Gastroesophageal sphincter (tissue), 4 donors: ENCODE results near the gene ARAP1. TPM values are rescaled to one million over a fixed set of nuclear protein-coding genes. Genes with fewer than 3 reads are reported as not detected.

Experiments
- ATAC-seq: fragments of 150-250 bp; one replicate; pipeline ENCODE4 v1.9.1; 2016; ENCODE audit warnings: mild to moderate bottlenecking, moderate library complexity
- H3K27ac ChIP-seq, 4 donors: fragments of 200-600 bp; sonication (generic) in 3 of 4; 1 replicate in 3 of 4; 2 replicates in 1 of 4; pipeline ENCODE4 v1.5.1; 2016 to 2019
- H3K27me3 ChIP-seq: fragments of 200-600 bp; sonication (generic); one replicate; pipeline ENCODE4 v1.5.1; 2019
- H3K36me3 ChIP-seq, 2 donors: fragments of 200-600 bp; sonication (generic); one replicate each; pipeline ENCODE4 v1.5.1; 2019; ENCODE audit warnings: control low read depth in 1 of 2
- H3K4me1 ChIP-seq, 3 donors: fragments of 200-600 bp; sonication (generic); 1 replicate in 2 of 3; 2 replicates in 1 of 3; pipeline ENCODE4 v1.5.1; 2016 to 2019; ENCODE audit warnings: control low read depth in 2 of 3
- H3K4me3 ChIP-seq, 2 donors: fragments of 200-600 bp; sonication (generic); one replicate each; pipeline ENCODE4 v1.5.1; 2019; ENCODE audit warnings: mild to moderate bottlenecking in 1 of 2, moderate library complexity in 1 of 2
- H3K9me3 ChIP-seq, 3 donors: fragments of 200-600 bp; sonication (generic); one replicate each; pipeline ENCODE4 v1.5.1; 2017 to 2019; ENCODE audit warnings: control low read depth in 2 of 3
- CTCF ChIP-seq, 4 experiments: fragments of 200-600 bp in 2 of 4; fragments of 450-650 bp in 2 of 4; sonication (generic) in 1 of 4; IDR thresholded peaks; one replicate each; pipeline ENCODE4 v1.5.1; 2017 to 2019; ENCODE audit warnings: antibody characterized with exemption in 4 of 4, mild to moderate bottlenecking in 2 of 4, moderate library complexity in 2 of 4
- EP300 ChIP-seq: sonication (generic); formaldehyde crosslinking; IDR thresholded peaks from one replicate; pipeline ENCODE4 v1.6.1; 2017; ENCODE audit warnings: antibody characterized with exemption, mild to moderate bottlenecking
- POLR2A ChIP-seq, 2 donors: fragments of 450-650 bp; IDR thresholded peaks; one replicate each; pipeline ENCODE4 v1.6.1; 2017; ENCODE audit warnings: antibody characterized with exemption in 2 of 2, mild to moderate bottlenecking in 2 of 2, moderate library complexity in 1 of 2
- POLR2AphosphoS5 ChIP-seq: sonication (generic); formaldehyde crosslinking; IDR thresholded peaks from one replicate; pipeline ENCODE4 v1.6.1; 2017; ENCODE audit warnings: antibody characterized with exemption
- WGBS, 2 donors: methylation state at CpG; one replicate each; pipeline ENCODE4 v1.1.5; 2018; ENCODE audit warnings: low coverage in 1 of 2; 5-methylcytosine and 5-hydroxymethylcytosine counted together
- total RNA-seq, 4 donors: library from RNA; depleted of rRNA; stranded (reverse); fragments of >200 nt; gene quantifications; one replicate each; pipeline ENCODE4 v1.1.0, GENCODE V29; 2016

The ARAP1 gene
- total RNA-seq, 4 donors from 2014 or later, result 72.4 to 125 (median 95.1) TPM

DNA sequence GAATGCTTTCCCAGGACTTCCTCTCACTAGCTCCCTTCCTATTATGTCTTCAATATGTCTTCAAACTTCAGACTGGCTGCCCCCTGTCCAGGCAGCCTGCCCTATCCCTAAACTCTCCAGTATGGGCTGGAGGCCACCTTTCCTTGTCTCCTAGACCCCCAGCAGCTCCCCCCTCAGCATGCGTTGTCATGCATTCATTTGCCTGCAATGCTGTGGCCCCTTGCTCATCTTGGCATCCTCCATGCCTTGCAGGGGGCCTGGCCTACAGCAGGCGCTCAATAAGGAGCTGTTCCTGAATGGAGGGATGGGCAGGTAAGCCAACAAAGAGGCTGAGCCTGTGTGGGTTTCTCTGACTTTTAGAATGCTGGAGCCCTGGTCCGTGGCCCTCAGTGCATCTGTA, 16.4 kb upstream of the ARAP1 start:
- peaks cover 0 to 15% (median 2%) of the 10 kb centered on the region in 3 donors for H3K4me1 ChIP-seq
- no peak overlapping the region for H3K4me3 ChIP-seq
- H3K9me3 ChIP-seq, result no peaks in the 10 kb centered on the region
- 100% methylated on average over 1 of the region's 3 CpGs; no CpG with 5 or more reads in 1 of the 2 donors for WGBS, 2 donors
- TF ChIP-seq POLR2A (IDR thresholded peaks at IDR 0.05) (no peak), POLR2AphosphoS5 (no peak), EP300 (no peak)
- no peak overlapping the region for H3K27ac ChIP-seq
- ATAC-seq, result no peak
- peaks cover 0 to 4% of the 10 kb centered on the region in 2 donors for H3K36me3 ChIP-seq
- H3K27me3 ChIP-seq, result no peaks in the 10 kb centered on the region

DNA sequence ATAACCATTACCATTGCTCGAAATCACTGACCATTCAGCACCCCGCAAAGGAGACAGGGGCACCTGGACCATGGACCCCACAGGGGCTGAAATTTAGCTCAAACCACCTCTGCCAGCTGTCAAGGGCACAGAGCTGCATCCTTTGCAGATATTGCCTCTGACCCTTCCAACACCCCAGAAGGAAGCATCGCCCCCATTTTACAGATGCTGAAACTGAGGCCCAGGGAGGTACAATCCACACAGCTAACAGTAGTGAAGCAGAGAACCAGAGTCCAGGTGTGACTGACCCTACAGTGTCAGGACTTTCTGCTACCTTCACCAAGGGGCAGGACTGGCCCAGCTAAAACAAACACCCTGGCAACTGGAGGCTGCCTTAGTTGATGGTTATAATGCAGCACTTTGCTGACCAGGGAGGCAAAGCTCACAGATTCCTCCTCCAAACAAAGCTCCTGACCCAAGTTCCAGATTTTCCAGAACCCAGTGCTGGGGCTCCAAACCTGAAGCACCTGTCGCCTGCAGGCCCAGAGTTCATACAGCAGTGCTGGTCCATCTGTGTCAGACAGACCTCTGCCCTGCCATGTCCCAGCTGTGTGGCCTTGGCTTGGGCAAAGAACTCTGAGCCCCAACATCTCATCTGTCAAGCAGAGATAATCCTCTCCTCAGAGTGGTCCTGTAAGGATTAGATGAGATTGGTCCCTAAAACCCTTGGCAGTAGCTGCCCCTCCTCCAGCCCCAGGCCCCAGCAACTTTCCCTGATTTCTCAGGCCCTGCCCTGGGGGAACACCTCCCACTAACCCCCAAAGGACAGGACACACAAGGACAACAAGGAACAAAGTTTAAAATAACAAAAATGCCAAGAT, 15.2 kb upstream of the ARAP1 start:
- Histone ChIP-seq H3K27me3 (no peaks in the 10 kb centered on the region), H3K4me1 (peaks cover 0 to 6% (median 0%) of the 10 kb centered on the region in 3 donors), H3K9me3 (no peaks in the 10 kb centered on the region), H3K36me3 (peaks cover 0 to 4% of the 10 kb centered on the region in 2 donors), H3K27ac (no peak overlapping the region), H3K4me3 (no peak overlapping the region)
- WGBS, 2 donors, result 100% methylated on average over 2 of the region's 4 CpGs; no CpG with 5 or more reads in 1 of the 2 donors
- TF ChIP-seq POLR2AphosphoS5, result no peak
- no peak for TF ChIP-seq EP300
- TF ChIP-seq CTCF (IDR thresholded peaks at IDR 0.05), result no peak
- TF ChIP-seq POLR2A (IDR thresholded peaks at IDR 0.05), result no peak
- no peak for ATAC-seq

GRCh38 chr11:72766152-72766902, 14.1 kb upstream of the ARAP1 start:
- Histone ChIP-seq H3K27me3 (no peaks in the 10 kb centered on the region), H3K4me3 (no peak overlapping the region), H3K4me1 (no peaks in the 10 kb centered on the region), H3K9me3 (no peaks in the 10 kb centered on the region), H3K27ac (no peak overlapping the region), H3K36me3 (no peaks in the 10 kb centered on the region)
- 91 to 92% methylated on average over 4 to 6 of the region's 12 CpGs for WGBS, 2 donors
- TF ChIP-seq POLR2AphosphoS5 (no peak), EP300 (no peak), CTCF (IDR thresholded peaks at IDR 0.05) (no peak), POLR2A (IDR thresholded peaks at IDR 0.05) (no peak)
- no peak for ATAC-seq

GRCh38 chr11:72764503-72764902, 12.3 kb upstream of the ARAP1 start:
- H3K9me3 ChIP-seq, result no peaks in the 10 kb centered on the region
- H3K27ac ChIP-seq, result no peak overlapping the region
- H3K36me3 ChIP-seq, result no peaks in the 10 kb centered on the region
- no peak for ATAC-seq
- no peaks in the 10 kb centered on the region for H3K27me3 ChIP-seq
- H3K4me3 ChIP-seq, result no peak overlapping the region
- WGBS, 2 donors, result 20 to 85% methylated on average over 1 to 4 of the region's 13 CpGs
- H3K4me1 ChIP-seq, result no peaks in the 10 kb centered on the region
- no peak for TF ChIP-seq POLR2A (IDR thresholded peaks at IDR 0.05)
- TF ChIP-seq POLR2AphosphoS5, result no peak
- no peak for TF ChIP-seq EP300
- TF ChIP-seq CTCF (IDR thresholded peaks at IDR 0.05), result no peak

- WGBS, 2 donors, result 75 to 92% methylated on average over 2 to 3 of the region's 4 CpGs
- ATAC-seq, result no peak
Measured at GRCh38 chr11:72763823-72764222, 11.6 kb upstream of the ARAP1 start.

More at GRCh38 chr11:72763823-72764222, 11.6 kb upstream of the ARAP1 start:
- no peak for TF ChIP-seq CTCF (IDR thresholded peaks at IDR 0.05)
- no peak for TF ChIP-seq EP300
- TF ChIP-seq POLR2A (IDR thresholded peaks at IDR 0.05), result no peak
- no peak for TF ChIP-seq POLR2AphosphoS5
- H3K9me3 ChIP-seq, result no peaks in the 10 kb centered on the region
- H3K27ac ChIP-seq, result no peak overlapping the region
- H3K4me1 ChIP-seq, result peaks cover 0 to 4% (median 0%) of the 10 kb centered on the region in 3 donors
- no peaks in the 10 kb centered on the region for H3K27me3 ChIP-seq
- peaks cover 0 to 4% of the 10 kb centered on the region in 2 donors for H3K36me3 ChIP-seq
- H3K4me3 ChIP-seq, result no peak overlapping the region
